Mesendoderm (in vitro differentiated cells): ENCODE data around the gene OLIG3.

ENCODE experiments used
- DNase-seq: peaks from one replicate; pipeline ENCODE4 v3.0.0; 2013
- H2AK5ac ChIP-seq: 2 replicates; pipeline ENCODE4 v1.6.1; 2013; ENCODE audit warnings: low read length, inconsistent platforms
- H2BK120ac ChIP-seq: 2 replicates; pipeline ENCODE4 v1.6.1; 2013; ENCODE audit warnings: low read depth, mild to moderate bottlenecking, low read length, moderate library complexity, mixed read lengths
- H2BK15ac ChIP-seq: replicated peaks from 2 replicates; pipeline ENCODE4 v1.6.1; 2013; ENCODE audit warnings: low read depth, mild to moderate bottlenecking, moderate library complexity
- H2BK5ac ChIP-seq: 2 replicates; pipeline ENCODE4 v1.6.1; 2013; ENCODE audit warnings: low read length, inconsistent platforms
- H3K18ac ChIP-seq: 2 replicates; pipeline ENCODE4 v1.6.1; 2013; ENCODE audit warnings: mild to moderate bottlenecking, low read length, mixed read lengths
- H3K23ac ChIP-seq: one replicate; pipeline ENCODE4 v1.6.1; 2013; ENCODE audit warnings: low read length
- H3K27ac ChIP-seq: 2 replicates; pipeline ENCODE4 v1.5.1; 2013; ENCODE audit warnings: low read depth, mild to moderate bottlenecking, inconsistent platforms, low read length, moderate library complexity
- H3K27me3 ChIP-seq: 2 replicates; pipeline ENCODE4 v1.6.1; 2013; ENCODE audit warnings: low read length, control low read depth, mild to moderate bottlenecking, inconsistent platforms; ENCODE audit not compliant: insufficient read depth, poor library complexity
- H3K36me3 ChIP-seq: 2 replicates; pipeline ENCODE4 v1.6.1; 2013; ENCODE audit warnings: low read length, inconsistent platforms; ENCODE audit not compliant: control insufficient read depth, insufficient read depth
- H3K4ac ChIP-seq: one replicate; pipeline ENCODE4 v1.6.1; 2013; ENCODE audit warnings: low read depth, mild to moderate bottlenecking, low read length, moderate library complexity
- H3K4me1 ChIP-seq: 2 replicates; pipeline ENCODE4 v1.6.1; 2013; ENCODE audit warnings: low read depth, low read length, inconsistent platforms; ENCODE audit not compliant: control insufficient read depth
- H3K4me2 ChIP-seq: 2 replicates; pipeline ENCODE4 v1.6.1; 2013; ENCODE audit warnings: low read length
- H3K4me3 ChIP-seq: 2 replicates; pipeline ENCODE4 v1.5.1; 2013; ENCODE audit warnings: mild to moderate bottlenecking, low read length
- H3K56ac ChIP-seq: one replicate; pipeline ENCODE4 v1.6.1; 2013; ENCODE audit warnings: low read length
- H3K79me1 ChIP-seq: 2 replicates; pipeline ENCODE4 v1.6.1; 2013; ENCODE audit warnings: low read length, inconsistent platforms
- H3K79me2 ChIP-seq: 2 replicates; pipeline ENCODE4 v1.6.1; 2013; ENCODE audit warnings: mild to moderate bottlenecking, low read length; ENCODE audit not compliant: control insufficient read depth, insufficient read depth
- H3K9ac ChIP-seq: 2 replicates; pipeline ENCODE4 v1.6.1; 2013; ENCODE audit warnings: low read length, inconsistent platforms
- H4K5ac ChIP-seq: one replicate; pipeline ENCODE4 v1.6.1; 2013; ENCODE audit warnings: low read length
- H4K8ac ChIP-seq: one replicate; pipeline ENCODE4 v1.6.1; 2013; ENCODE audit warnings: low read depth, mild to moderate bottlenecking, control low read depth, low read length, moderate library complexity
- WGBS: extraction: QIAGEN DNeasy Blood & Tissue Kit; methylation state at CpG from one replicate; pipeline ENCODE4 v1.1.7; 2013; ENCODE audit warnings: low lambda C conversion rate, missing lambda C conversion rate; ENCODE audit not compliant: insufficient coverage; ENCODE audit errors: extremely low coverage; 5-methylcytosine and 5-hydroxymethylcytosine counted together

The OLIG3 gene

GRCh38 chr6:137498481-137499190 is 4.4 kb upstream of the OLIG3 start:
- Histone ChIP-seq H3K79me2 (no peaks in the 10 kb centered on the region), H3K4me3 (no peak overlapping the region), H3K27me3 (peaks cover 50% of the 10 kb centered on the region), H3K79me1 (no peaks in the 10 kb centered on the region), H4K8ac (no peak overlapping the region), H3K4me2 (no peak overlapping the region), H3K27ac (no peak overlapping the region), H2BK120ac (no peak overlapping the region), H2AK5ac (no peak overlapping the region), H3K18ac (no peak overlapping the region), H2BK5ac (no peak overlapping the region), H4K5ac (no peak overlapping the region), H3K23ac (no peak overlapping the region), H2BK15ac (no peak overlapping the region), H3K56ac (no peak overlapping the region), H3K36me3 (no peaks in the 10 kb centered on the region), H3K4ac (no peak overlapping the region), H3K9ac (no peak overlapping the region), H3K4me1 (peaks cover 5% of the 10 kb centered on the region)
- DNase-seq: no peak
- no CpG with 5 or more reads among the region's 11 CpGs for WGBS

DNA sequence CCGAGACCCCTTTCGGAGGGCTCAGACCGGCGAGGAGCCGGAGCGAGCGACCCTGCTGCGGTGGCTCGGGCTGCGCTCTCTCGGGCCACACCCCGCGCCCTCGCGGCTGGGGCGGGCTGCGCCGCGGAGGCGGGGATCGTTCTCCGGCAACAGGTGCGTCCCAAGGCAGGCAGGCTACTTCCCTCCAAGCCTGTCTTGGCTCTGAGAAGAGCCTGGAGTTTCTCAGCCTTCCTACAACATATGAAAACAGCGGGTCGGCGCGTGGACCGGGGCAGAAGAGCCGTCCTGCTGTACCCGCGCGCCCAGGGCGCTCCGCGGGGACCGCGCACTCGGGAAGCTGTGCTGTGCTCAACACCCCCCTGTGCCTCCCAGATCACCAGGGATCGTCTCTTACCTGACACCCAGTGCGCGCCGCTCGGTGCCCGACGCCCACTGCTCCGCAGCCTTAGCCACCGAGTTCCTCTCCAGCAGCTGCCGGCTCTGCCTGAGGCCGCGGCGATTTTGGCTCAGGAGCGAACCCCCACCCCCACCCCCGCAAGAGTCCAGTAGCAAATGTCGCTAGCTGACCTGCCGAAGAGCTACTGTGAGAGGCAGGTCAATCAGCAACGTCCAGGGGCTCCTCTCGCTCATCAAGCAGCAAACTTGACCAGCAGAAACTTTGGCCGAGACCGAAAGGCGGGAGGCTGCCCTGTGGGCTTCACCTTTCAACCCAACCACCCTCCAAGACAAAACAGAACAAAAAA is 3.7 kb upstream of the OLIG3 start:
- no CpG with 5 or more reads among the region's 60 CpGs for WGBS
- Histone ChIP-seq H2BK5ac (no peak overlapping the region), H2AK5ac (no peak overlapping the region), H3K27me3 (peaks cover 58% of the 10 kb centered on the region), H4K5ac (no peak overlapping the region), H3K9ac (no peak overlapping the region), H3K23ac (no peak overlapping the region), H3K27ac (no peak overlapping the region), H4K8ac (no peak overlapping the region), H2BK15ac (no peak overlapping the region), H3K4me2 (peak overlapping the region; percentile 28), H3K4me3 (no peak overlapping the region), H3K36me3 (no peaks in the 10 kb centered on the region), H3K79me2 (no peaks in the 10 kb centered on the region), H2BK120ac (no peak overlapping the region), H3K79me1 (no peaks in the 10 kb centered on the region), H3K4me1 (peaks cover 5% of the 10 kb centered on the region), H3K4ac (no peak overlapping the region), H3K18ac (no peak overlapping the region), H3K56ac (peak overlapping the region; percentile 22)
- DNase-seq: no peak

DNA sequence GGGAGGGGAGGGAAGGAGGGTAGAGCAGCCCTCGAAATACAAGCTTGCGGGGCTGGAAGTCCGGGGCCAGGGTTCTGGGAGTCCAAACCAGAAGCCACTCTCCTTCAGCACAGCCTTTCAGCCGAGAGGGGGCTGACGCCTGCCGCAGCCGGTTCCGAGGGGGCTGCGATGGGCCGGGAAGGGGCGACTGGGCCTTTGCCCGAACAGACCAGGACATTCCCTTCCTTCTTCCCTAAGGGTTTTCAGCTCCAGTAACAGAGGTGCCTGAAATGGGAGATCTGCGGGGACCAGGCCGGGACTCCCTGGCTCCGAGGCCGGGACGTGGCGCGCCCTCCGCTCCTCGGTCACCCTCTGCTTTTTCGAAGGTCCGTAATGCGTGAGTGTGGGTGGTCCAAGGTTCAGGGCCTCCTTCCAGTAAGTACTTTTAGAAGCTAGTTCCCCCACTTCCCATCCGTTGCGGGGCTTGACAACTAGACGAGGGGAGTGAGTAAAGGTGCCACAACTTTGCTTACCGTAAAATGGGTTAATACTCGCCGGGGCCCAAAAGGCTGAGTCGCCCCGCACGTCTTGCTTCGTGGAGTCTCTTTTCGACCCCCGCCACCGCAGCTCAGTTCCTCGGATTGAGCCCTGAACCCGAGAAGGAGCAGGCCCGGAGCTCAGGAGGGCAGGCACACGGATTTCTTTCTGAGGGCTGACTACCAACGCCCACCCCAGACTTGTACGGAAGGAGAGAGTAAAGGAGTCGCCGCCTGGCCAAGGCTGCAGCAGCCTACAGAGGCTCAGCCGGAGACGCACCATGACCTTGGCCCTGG is 2.9 kb upstream of the OLIG3 start:
- Histone ChIP-seq H4K5ac (no peak overlapping the region), H4K8ac (no peak overlapping the region), H3K56ac (peak overlapping the region; percentile 22), H3K4me2 (peak overlapping the region; percentile 28), H3K79me1 (no peaks in the 10 kb centered on the region), H3K9ac (no peak overlapping the region), H3K36me3 (no peaks in the 10 kb centered on the region), H3K18ac (no peak overlapping the region), H2BK120ac (no peak overlapping the region), H3K4me3 (no peak overlapping the region), H2BK5ac (no peak overlapping the region), H3K23ac (no peak overlapping the region), H2AK5ac (no peak overlapping the region), H2BK15ac (no peak overlapping the region), H3K27ac (no peak overlapping the region), H3K27me3 (peaks cover 65% of the 10 kb centered on the region), H3K4ac (no peak overlapping the region), H3K4me1 (peaks cover 5% of the 10 kb centered on the region), H3K79me2 (no peaks in the 10 kb centered on the region)
- WGBS: no CpG with 5 or more reads among the region's 47 CpGs
- DNase-seq: no peak

DNA sequence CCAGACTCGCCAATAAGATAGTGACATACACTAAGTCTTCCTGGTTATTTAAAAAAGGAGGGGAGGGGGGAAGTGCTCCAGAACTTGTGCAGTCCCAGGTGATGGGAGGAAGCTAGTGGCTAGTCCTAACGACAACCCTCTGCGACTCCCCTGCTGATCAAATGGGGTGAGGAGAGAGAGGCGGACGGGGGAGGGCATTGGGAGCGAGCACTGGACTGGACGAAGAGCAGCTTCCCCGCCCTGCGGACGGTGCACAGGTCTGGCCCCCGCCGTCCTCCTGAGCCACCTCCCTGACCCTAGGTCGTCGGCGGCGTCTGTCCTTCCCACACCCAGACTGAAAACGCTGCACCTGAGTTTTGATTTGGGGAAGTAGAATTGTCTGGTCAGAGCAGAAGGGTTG is 2.2 kb upstream of the OLIG3 start:
- no peaks in the 10 kb centered on the region for H3K36me3 ChIP-seq
- H3K79me2 ChIP-seq: no peaks in the 10 kb centered on the region
- H3K4me1 ChIP-seq: peaks cover 5% of the 10 kb centered on the region
- no peak overlapping the region for H3K9ac ChIP-seq
- no peak overlapping the region for H3K18ac ChIP-seq
- H3K79me1 ChIP-seq: no peaks in the 10 kb centered on the region
- H4K8ac ChIP-seq: no peak overlapping the region
- no peak overlapping the region for H3K4ac ChIP-seq
- H3K4me3 ChIP-seq: no peak overlapping the region
- no peak overlapping the region for H3K23ac ChIP-seq
- H2BK120ac ChIP-seq: no peak overlapping the region
- no peak overlapping the region for H2AK5ac ChIP-seq
- WGBS: no CpG with 5 or more reads among the region's 17 CpGs
- DNase-seq: no peak
- no peak overlapping the region for H3K27ac ChIP-seq
- peaks cover 73% of the 10 kb centered on the region for H3K27me3 ChIP-seq
- peak overlapping the region; percentile 8 for H3K4me2 ChIP-seq
- H2BK5ac ChIP-seq: no peak overlapping the region
- no peak overlapping the region for H4K5ac ChIP-seq
- no peak overlapping the region for H3K56ac ChIP-seq
- H2BK15ac ChIP-seq: no peak overlapping the region

- H2AK5ac ChIP-seq: no peak overlapping the region
- no peak overlapping the region for H3K4ac ChIP-seq
- WGBS: no CpG with 5 or more reads among the region's 29 CpGs
- H3K36me3 ChIP-seq: no peaks in the 10 kb centered on the region
- H3K79me1 ChIP-seq: no peaks in the 10 kb centered on the region
- no peak overlapping the region for H2BK15ac ChIP-seq
- H2BK120ac ChIP-seq: no peak overlapping the region
- no peak overlapping the region for H3K27ac ChIP-seq
- peaks cover 5% of the 10 kb centered on the region for H3K4me1 ChIP-seq
- DNase-seq: no peak
- no peak overlapping the region for H2BK5ac ChIP-seq
- no peak overlapping the region for H3K9ac ChIP-seq
- no peaks in the 10 kb centered on the region for H3K79me2 ChIP-seq
- H4K8ac ChIP-seq: no peak overlapping the region
- H3K27me3 ChIP-seq: peaks cover 78% of the 10 kb centered on the region
- peak overlapping the region; percentile 34 for H3K56ac ChIP-seq
- peak overlapping the region; percentile 21 for H3K4me2 ChIP-seq
- no peak overlapping the region for H3K4me3 ChIP-seq
- no peak overlapping the region for H3K23ac ChIP-seq
- H3K18ac ChIP-seq: no peak overlapping the region
- no peak overlapping the region for H4K5ac ChIP-seq
These were observed 1.6 kb upstream of the OLIG3 start for GRCh38 chr6:137495703-137496336.
